ENCODE measurements around the gene PLAC8L1.
A peak's percentile ranks its signal among the peaks of the same experiment; 100 is the strongest.
"Not testable (repeated sequence)": the region's sequence is repeated elsewhere in the genome, so short reads cannot be mapped to it uniquely, and the experiment has no call there.

PLAC8L1 gene, protein sequence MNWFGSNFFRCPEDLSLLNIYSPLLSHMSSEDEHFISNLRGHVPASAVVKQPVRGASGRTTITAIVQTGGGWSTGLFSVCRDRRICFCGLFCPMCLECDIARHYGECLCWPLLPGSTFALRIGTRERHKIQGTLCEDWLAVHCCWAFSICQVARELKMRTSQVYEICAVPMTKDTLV

DNA sequence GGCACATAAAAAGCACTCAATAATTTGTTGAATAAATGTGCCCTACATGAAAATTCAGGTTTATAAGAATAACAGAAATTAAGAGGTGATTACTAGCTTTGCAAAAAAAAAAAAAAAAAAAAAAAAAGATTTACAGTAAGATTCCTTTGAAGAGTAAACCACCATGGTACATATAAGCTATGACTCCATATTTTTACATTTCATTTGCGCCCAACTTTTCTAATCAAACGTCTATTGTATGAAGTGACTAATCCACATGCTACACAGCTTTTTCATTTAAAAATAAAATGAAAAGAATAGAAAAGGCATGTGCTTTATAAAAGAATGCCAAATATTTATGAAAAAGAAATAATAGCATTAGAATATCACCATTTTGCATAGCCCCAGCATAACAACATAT lies at the start of gene PLAC8L1:
TSS of gene PLAC8L1 (minus strand) at position 101 of the 400 bp plus-strand sequence. CDS start 1,266 bp downstream, outside the sequence.
- no peak for DNase-seq (ENCODE audit: low read depth)

DNA sequence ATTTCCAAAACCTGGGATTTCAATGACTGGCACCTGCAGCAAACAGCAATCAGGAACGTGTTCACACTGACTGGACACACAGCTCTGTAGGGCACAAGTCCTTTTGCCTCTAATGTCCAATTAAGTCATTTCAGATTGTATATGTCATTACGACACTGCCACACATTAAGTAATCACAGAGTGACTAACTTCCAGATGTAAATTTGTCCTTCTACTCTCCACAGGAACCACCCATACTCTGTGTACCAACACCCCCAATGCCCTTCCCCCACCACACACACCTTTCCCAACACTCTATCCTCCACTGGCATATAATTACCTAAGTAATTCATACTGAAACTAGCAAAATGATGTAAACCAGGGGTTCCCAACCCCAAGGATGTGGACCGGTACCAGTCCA lies 46.6 kb upstream of the PLAC8L1 start:
- DNase-seq (ENCODE audit: low read depth) = no peak

DNA sequence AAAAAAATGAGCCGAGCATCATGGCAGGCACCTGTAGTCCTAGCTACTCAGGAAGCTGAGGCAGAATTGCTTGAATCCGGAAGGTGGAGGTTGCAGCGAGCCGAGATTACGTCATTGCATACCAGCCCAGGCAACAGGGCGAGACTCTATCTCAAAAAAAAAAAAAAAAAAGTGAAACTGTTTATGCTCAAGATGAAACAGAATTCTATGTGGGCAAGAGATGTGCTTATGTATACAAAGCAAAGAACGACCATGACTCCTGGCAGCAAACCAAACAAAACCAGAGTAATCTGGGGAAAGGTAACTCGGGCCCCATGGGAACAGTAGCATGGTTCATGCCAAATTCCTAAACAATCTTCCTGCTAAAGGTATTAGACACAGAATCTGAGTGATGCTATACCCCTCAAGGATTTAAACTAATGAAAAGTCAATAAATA lies 32.6 kb upstream of the PLAC8L1 start:
- DNase-seq (ENCODE audit: low read depth) = no peak

DNA sequence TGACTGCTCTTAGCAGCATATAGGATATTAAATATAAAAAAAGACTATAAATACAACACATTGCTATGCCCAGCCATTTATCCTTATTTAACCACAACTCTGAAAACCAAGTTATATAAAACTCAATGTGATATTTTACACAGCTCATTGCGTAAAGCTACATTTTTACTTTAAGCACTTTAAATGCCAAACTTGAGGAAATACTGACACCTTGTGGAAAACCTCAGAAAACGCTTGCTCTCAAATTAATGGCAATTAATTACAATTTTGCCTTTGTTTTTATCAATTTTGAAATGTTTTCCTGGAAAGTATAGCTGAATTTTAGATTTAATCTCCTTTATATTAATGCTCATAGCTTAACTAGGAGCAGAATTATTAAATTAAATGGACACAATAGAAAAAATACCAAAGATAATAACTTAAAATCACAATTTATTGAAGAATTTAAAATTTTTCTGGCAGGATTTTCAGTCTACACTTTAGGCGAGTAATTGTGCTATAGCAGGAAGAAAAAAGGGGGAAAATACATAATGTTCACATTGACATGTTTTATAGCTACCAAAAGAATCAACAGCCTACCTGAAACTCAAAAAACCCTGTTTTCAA lies 25.2 kb upstream of the PLAC8L1 start:
- DNase-seq (ENCODE audit: low read depth) = peak; percentile 53

DNA sequence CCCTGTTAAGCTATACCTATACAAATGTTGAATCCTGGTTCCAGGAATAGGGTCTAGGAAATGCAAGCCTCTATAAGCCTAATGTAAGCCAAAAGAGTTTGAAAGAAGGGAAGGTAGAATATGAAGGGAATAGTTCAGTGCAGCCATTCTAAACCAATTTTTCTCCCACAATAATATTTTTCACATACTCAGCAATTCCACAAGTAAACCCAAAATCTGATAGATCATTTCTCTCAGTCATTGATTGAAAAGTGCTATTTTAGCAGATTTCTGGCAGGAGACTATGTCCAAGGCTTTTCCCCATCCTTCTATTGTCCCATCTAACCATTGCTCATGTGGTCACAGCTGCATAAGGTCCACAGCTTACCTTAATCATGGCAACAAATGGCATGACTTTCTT lies 20.7 kb upstream of the PLAC8L1 start:
- DNase-seq (ENCODE audit: low read depth) = no peak

DNA sequence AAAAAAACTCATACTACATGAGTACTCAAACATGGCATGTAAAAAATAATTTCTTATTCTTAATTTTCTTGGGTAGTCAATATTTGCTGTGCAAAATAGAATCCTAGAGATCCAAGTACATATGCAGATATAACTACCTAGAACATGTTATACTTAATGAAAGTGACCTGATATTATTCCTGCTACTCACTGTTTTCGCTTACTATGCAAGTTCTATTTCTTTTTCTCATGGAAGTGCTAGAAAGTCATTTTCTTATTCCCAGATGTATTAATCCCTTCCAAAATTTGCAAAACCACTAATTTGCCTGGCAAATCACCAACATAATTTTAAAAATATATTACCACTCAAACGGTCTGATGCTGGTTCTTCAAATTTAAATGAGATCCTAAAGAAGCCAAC lies 19.2 kb upstream of the PLAC8L1 start:
- no peak for DNase-seq (ENCODE audit: low read depth)

DNA sequence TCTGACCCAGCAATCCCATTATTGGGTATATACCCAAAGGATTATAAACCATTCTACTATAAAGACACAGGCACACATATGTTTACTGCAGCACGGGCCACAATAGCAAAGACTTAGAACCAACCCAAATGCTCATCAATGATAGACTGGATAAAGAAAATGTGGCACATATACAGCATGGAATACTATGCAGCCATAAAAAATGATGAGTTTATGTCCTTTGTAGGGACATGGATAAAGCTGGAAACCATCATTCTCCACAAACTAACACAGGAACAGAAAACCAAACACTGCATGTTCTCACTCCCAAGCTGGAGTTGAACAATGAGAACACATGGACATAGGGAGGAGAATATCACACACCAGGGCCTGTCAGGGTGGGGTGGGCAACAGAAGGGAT lies 16.1 kb upstream of the PLAC8L1 start:
- not testable (repeated sequence) for DNase-seq (ENCODE audit: low read depth)

DNA sequence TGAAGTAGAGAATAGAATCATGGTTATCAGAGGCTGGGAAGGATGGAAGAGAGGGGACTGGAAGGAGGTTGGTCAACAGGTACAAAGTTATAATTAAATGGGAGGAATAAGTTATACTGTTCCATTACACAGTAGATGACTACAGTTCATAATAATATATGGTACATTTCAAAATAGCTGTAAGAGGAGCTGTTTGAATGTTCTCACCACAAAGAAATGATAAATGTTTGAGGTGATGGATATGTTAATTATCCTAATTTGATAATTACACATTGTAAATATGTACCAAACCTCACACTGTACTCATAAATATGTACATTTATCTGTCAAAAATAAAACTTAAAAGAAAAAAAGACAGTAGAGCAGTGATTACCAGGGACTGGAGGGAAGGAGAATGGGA lies 12.9 kb upstream of the PLAC8L1 start:
- DNase-seq (ENCODE audit: low read depth) = no peak

DNA sequence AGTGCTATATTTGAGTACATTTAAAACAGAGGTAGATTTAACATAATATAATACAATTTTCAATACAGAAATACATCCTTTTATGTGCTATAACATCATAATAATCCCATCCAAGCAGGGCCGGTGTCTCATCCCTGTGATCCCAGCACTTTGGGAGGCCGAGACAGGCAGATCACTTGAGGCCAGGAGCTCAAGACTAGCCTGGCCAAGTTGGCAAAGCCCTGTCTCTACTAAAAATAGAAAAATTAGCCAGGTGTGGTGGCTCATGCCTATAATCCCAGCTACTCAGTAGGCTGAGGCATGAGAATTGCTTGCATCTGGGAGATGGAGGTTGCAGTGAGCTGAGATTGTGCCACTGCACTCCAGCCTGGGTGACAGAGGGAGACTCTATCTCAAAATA lies 11.8 kb upstream of the PLAC8L1 start:
- DNase-seq (ENCODE audit: low read depth) = not testable (repeated sequence)

DNA sequence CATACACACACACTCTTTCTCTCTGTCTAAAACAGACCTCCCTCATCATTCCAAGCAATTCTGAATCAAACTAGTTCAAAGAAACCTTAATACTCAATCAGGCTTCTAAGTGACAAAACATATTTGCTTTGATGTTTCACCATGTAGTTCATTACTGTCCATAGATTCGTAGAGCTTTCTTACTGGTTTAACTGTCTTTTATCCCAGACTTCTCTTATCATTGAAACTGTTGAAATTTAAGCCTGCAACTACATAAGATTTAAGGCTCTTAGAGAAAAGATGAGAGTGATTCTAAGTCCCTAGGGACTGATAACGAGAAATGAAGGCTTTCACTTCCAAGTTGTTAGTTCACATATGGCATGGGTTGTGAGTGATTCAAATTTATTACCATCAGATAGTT lies 11.0 kb upstream of the PLAC8L1 start:
- no peak for DNase-seq (ENCODE audit: low read depth)

DNA sequence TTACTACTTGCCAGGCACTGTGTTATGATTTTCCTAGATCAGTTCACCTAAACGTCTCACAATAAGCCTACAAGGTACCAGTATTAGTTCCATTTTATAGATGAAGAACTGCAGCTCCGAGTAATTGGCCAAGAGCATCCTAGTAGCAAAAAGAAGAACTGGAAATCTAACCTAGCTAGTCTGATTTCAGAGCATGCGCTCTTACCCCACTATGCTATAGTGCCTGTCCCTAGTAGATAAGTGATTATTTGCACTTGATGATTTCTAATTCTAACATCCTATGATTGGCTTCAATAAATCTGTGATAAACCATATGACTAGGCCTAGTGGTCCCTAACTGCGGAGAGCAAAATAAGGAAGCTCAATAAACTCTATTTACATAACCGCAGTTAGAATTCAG lies 7.1 kb upstream of the PLAC8L1 start:
- no peak for DNase-seq (ENCODE audit: low read depth)

DNA sequence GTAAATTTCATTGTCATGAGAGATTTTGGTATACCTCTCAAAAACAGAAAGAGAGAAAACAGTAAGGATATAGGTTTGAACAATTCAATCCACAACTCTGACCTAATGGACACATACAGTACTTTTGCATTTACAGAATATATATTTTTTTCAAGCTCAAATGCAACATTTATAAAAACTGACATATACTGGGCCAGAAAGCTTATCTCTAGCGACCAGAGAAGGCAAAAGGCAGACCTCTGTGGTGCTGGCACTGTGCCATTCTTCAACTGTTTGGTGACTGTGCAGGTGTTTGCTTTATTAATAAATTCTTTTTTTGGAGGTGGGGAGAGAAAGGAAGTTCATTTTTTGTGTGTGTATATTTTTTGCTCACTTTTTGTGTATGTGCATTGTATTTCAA lies 6.0 kb upstream of the PLAC8L1 start:
- DNase-seq (ENCODE audit: low read depth) = no peak

DNA sequence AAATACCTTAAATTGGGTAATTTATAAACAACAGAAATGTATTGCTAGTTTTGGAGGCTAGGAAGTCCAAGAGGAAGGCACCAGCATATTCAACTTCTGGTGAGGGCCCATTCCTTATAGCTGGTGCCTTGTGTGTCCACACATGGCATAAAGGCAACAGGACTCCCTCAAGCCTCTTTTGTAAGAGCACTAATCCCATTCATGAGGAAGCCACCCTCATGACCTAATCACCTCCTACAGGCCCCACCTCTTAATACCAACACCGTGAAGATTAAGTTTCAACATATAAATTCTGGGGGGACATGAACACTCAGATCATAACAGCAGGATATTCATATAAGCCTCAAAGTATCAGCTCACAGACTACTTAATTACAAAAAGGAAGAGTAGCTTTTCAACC lies 4.0 kb upstream of the PLAC8L1 start:
- DNase-seq (ENCODE audit: low read depth) = no peak

DNA sequence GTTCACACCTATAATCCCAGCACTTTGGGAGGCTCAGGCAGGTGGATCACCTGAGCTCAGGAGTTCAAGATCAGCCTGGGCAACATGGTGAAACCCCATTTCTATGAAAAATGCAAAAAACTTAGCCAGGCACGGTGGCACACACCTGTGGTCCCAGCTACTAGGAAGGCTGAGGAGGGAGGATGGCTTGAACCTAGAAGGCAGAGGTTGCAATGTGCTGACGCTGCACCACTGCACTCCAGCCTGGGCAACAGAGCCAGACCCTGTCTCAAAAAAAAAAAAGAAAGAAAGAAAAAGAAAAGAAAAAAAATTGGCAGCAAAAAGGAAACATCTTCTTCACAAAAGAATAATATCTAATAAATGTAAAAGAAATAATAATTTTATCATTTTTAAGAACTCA lies 3.5 kb upstream of the PLAC8L1 start:
- DNase-seq (ENCODE audit: low read depth) = not testable (repeated sequence)

DNA sequence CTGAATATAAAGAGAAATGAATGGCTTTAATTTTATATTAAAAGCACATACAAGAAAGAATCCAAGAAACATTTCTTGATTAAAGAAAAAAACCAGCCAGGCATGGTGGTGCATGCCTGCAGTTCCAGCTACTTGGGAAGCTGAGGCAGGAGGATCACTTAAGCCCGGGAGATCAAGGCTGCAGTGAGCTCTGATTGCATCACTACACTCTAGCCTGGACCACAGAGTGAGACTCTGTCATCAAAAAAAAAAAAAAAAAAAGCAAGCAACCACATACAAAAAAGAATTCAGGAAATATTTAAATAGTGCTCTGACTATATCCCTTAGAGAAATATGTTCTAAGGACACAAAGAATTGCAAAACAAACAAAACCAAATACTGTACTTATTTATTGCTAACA lies 2.5 kb upstream of the PLAC8L1 start:
- no peak for DNase-seq (ENCODE audit: low read depth)

DNA sequence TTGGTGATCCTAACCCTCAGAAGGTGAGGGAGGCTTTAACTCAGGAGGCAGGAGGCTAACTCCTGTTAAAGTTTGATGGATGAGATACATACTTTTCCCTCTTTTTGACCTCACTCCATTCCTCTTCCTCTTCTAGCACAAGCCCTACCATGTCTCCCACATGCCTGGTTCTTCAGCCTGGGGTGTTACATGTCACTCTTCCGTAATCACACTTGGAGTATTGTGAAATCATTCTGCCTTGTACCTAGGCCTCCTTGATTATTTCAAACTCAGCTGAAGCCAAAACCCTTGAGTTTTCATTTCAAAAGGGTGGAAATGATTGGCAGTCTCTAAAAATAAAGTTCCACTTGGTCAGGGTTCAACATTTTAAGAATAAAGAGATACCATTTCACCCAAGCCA lies 1.8 kb downstream of the PLAC8L1 start:
- DNase-seq (ENCODE audit: low read depth) = no peak

DNA sequence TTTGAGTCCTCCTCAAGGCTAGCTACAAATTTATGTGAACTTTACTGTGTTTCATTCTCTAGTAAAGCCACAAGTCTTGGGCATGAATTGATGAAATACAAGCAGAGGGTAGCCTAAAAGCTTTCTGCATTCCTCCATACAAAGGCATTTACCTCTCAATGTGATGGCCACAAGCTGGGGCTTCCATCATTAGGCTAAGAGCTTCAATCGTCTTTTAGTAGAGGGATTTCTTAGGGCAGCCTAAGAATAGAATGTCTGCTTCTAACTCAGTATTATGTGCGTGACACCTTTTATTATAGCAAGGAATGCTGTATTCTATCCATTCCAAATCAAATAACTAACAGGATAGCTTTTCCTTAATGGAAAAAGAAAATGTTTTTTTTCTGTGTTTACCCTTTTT lies 3.7 kb downstream of the PLAC8L1 start:
- DNase-seq (ENCODE audit: low read depth) = no peak

DNA sequence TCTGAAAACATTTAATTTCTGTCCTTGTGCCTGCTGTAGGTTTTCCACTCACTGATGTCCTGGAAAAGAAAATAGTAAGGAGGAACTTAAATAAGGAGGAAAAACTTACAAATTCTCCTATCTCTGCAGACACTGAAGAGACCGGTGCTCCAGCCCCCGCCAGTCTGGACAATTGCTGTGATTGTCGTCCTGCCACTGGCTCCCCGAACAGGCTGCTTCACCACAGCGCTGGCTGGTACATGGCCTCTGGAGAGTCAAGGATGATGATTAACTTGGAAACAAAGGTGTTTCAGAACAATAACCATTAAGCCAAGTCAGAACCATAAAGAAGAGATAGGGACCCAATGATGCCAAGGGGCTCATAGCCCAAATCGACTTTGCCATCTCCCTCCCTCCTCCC lies 7.3 kb downstream of the PLAC8L1 start:
- DNase-seq (ENCODE audit: low read depth) = no peak

DNA sequence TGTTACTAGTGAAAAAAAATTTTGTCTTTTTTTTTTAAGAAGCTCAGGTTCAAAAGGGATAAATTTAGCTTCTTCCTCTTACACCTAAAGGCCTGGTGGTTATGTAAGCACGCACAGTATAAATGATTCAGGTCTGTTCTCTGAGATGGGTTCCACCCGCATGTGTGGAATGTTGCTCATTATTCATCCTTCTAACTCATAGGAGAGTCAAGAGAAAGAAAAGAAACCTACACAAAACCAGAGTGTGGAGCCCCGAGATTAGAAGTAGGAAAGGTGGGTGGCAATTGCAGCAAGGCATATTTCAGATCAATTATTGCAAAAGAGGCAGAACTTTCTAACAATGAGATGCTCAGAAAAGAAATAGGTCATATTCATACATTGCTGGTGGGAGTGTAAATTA lies 13.5 kb downstream of the PLAC8L1 start:
- peak; percentile 15 for DNase-seq (ENCODE audit: low read depth)

DNA sequence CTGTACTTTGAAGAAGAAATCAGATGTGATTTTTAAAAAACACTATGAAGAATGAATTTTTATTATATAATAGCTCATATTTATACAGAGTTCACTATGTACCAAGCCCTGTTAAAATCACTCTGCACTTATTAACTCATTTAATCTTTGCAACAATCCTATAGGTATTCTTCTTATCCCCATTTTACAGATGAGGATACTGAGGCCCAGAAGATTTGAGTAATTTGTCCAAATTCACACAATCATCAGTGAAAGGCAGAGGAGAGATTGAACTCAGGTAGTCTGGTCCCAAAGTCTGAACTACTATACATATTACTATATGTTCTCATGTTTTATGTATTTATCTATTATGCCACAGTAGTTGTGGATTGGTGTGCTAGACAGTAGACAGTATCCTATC lies 16.1 kb downstream of the PLAC8L1 start:
- no peak for DNase-seq (ENCODE audit: low read depth)

DNA sequence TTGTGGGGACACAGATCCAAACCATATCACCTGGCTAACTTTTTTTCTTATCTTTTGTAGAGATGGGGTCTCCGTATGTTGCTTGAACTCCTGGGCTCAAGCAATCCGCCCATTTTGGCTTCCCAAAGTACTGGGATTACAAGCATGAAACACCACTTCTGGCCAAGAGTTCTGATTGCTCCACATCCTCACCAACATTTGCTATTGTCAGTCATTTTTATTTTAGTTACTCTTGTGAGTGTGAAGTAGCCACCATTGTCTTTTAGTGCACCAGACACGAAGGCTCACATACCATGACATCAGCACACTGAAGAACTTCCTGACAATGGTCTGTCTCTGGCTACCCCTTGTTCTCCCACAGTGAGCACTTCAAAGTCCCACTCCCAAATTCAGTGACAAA lies 17.3 kb downstream of the PLAC8L1 start:
- DNase-seq (ENCODE audit: low read depth) = no peak

DNA sequence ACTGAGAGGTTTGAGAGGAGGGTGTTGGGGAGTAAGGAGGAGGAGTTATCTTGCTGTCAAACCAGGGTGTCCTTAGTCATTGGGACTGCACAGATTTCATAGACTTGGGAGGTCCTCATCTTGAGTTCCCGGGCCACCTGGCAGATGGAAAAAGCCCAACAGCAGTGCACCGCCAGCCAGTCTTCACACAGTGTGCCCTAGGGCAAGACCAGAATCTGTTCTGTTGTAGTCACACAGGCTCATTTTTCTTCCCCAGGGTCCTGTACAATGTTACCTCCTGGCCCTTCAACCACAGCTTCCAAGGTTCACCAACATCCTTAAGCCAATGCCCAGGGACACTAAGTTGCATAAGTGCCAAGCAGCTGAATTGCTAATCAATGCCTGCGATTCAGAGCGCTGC lies 21.0 kb downstream of the PLAC8L1 start:
- DNase-seq (ENCODE audit: low read depth) = no peak

DNA sequence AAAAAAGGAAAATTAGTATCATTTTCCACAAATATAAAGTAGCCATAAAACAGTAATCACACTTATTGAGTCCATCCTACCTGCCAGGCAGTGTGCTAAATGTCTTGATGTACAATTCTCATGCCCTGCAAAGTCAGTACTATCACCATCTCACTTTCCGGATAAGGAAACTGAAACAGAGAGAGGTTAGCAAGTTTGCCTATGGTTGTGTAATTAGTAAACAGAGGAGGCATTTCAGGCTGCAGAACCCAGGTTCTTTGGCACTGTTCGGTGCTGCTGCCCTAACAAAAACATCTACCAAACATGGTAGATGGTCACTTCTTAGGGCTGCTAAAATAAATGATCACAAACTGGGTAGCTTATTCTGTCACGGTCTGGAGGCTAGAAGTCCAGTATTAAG lies 22.6 kb downstream of the PLAC8L1 start:
- no peak for DNase-seq (ENCODE audit: low read depth)

DNA sequence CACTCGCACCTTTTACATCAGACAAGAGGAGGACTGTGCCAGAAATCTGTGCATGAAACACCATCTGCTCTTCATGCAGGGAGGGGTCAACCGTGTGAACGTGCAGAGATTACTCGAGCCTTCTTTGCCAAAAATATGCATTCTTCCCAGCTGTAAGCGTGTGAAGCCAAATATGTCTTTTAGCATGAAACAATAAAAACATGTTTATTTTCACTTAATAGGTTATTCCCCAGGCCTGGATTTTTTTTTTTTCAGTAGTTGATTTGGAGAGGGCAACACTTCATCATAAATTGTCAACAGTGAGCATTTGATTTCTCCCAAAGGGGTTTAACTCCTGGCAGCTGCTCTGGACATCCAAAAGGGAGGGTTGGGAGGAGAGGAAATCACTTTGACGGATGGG lies 23.8 kb downstream of the PLAC8L1 start:
- DNase-seq (ENCODE audit: low read depth) = no peak

Data from ELR (cell line).